Measurements from ENCODE around the gene PCYT1A.

PCYT1A gene

GRCh38 chr3:196235452-196236122 lies 51.9 kb downstream of the PCYT1A start:
- no peak for DNase-seq

GRCh38 chr3:196232882-196233251 lies 54.7 kb downstream of the PCYT1A start:
- DNase-seq: no peak

DNA sequence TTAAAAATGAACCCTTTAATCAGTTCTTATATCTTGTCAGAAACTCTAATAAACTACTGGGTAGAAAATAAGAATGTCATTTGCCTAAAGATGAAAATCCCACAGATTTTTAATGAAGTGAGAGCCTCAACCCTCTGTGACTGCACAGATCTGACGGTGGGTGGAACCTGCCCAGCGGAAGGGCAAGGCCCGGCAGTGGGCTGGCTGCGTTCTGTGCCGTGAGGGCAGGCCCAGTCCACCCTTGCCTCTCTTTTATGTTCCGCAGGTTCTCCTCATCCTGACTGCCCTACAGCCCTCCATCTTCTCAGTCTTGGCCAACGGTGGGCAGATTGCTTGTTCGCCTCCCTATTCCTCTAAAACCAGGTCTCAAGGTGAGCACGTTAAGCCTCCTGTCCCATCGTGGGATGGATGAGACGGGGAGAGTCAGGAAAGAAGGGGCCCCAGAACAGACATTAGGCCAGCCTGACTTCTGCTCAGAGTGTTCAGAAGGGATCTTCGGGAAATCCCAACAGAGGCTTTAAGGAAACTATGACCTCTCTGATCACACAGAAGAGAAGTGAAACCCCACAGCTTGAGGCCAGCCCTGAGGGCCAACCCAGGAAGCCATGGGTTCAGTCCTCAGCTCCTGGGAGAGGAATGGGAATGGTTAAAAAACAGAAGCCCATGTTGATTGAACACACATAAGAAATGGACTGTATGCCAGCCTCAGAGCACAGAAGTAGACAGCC lies 55.2 kb downstream of the PCYT1A start:
- DNase-seq: no peak

DNA sequence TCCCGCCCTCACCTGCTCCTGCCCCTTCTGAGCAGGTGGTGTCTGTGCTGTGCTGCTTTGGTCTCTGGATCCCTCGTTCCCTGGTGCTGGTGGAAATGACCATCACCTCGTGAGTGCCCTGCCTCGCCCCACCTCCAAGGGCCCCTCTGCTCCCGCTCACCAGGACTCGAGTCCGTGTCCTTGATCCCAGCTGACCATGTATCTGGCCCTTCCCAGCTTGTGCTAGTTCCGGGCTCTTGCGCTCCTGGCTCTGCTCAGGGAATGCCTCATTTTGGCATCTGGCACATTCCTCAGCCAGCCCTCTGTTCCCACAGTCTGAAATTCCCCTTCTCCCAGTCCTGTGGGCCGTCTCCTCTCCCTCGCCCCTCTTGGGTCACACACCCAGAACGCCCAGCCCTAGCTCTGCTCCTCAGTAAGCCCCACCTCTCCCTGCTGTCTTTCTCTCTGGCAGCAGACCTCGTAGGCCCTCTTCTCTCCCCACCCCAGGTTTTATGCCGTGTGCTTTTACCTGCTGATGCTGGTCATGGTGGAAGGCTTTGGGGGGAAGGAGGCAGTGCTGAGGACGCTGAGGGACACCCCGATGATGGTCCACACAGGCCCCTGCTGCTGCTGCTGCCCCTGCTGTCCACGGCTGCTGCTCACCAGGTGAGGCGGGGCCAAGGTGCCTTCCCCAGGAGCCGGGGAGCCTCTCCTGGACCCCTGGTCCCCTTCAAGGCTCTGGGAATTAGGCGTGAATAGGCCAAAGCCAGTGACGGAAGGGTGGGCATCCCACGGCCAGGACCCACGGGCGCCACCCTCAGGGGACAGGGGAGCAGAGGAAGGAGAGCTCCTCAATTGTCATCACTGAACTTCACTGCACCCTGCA lies 59.7 kb downstream of the PCYT1A start:
- DNase-seq: no peak

DNA sequence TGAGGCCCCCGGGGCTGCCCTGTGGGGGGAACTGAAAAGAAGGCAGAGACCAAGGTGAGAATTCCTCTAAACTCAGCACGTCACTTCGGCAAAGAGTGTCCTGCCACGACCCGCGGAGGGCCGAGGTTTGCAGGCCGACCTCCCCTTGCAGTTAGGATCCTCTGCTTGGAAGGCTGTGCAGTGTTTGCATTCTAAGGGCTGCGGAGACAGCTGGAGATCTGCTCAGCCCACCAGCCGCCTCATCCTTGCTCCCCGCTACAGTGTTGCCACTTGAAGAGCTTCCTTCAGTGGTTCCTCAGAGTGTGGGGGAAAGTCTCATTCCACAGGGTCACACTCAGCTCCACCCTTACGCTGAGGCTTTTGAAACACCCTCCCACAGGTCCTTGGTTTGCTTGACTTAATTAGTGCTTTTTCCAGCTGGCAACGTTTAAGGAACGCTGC lies 60.4 kb downstream of the PCYT1A start:
- no peak for DNase-seq

- no peak for DNase-seq
These were observed 61.7 kb downstream of the PCYT1A start for GRCh38 chr3:196225763-196226364.

DNA sequence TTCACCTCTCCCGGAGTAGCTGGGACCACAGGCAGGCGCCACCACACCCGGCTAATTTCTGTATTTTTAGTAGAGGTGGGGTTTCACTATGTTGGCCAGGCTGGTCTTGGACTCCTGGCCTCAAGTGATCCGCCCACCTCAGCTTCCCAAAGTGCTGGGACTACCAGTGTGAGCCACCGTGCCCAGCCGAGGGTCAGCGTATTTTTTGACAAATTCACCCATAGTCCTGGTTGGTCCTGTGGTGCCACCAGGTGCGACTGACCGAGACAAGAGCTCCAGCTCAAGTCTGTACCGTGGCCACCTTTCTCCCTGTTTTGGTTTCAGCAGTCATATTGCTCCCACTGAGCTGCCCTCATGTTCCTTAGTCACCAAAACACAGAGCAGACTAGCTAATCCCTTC lies 62.4 kb downstream of the PCYT1A start:
- DNase-seq: no peak

DNA sequence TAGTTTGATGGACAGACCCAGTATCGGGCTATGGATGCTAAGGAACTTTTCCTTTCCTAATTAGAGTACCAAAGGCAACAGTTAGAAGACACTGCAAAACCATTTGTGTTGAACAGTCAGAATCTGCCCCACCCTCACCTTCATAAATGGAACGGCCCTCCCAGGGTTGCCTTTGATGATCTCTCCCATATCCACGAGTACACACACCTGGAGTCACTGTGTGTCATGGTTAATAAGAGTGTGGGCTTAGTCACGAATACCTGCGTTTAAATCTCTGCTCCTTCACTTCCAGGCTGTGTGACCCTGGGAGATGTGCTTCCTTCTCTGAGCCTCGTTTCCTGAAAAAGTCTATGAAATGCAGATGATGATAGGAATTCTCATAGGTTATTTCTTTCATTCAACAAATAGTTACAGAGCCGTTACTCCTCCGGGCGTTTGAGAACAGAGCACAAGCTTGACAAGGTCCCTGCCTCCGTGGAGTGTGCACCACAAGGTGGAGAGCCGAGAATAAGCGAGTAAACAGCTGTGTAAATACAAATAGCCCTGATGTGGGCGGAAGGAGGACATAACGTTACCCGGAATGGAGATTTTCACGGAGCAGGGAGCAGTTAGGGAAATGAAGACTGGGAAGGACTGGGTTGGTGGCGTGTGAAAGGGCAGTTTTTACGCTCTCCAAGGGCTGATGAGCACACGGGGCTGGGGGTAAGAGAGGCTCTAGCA lies 64.5 kb downstream of the PCYT1A start:
- DNase-seq: no peak

- no peak for DNase-seq
These were observed 66.5 kb downstream of the PCYT1A start for GRCh38 chr3:196220991-196221390.

- DNase-seq: no peak
These were observed 66.9 kb downstream of the PCYT1A start for GRCh38 chr3:196220587-196220986.

GRCh38 chr3:196219970-196220311 lies 67.6 kb downstream of the PCYT1A start:
- no peak for DNase-seq

DNA sequence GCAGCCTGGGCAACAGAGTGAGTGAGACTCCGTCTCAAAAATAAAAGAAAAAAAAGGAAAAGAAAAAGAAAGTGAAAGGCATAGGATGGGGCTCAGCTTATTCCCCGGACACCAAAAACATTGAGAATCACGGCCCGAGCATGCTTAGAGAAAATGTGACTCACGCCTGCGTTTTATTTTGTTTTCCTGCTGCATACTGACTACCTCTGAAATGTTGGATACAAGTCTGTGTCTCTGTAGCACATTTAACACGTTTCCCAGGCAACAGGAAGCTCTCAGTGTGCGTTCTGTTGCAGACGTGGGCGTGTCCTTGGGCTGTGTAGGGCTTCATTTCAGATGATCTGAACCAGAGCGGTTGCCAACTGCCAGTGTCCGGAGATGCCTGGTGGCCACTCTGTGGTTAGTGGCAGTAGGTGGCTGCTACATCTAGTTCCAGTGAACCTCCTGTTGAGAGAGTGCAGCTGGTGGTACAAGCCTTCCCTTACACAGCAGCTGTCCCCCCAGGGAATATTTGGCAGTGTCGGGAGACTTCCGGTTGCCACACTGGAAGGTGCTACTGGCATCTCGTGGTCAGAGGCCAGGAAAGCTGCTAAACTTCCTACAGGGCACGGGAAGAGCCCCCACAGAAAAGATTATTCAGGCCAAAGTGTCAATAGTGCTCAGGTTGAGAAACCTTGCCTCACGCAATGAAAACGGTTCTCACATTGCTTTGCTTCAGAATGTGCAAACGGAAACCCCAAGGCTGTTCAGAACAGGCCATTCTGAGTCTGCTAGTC lies 68.1 kb downstream of the PCYT1A start:
- peak in 4 of 5 experiments; percentile 25 to 83 (median 37) for DNase-seq

- no peak for DNase-seq
These were observed 69.3 kb downstream of the PCYT1A start for GRCh38 chr3:196218155-196218712.

DNA sequence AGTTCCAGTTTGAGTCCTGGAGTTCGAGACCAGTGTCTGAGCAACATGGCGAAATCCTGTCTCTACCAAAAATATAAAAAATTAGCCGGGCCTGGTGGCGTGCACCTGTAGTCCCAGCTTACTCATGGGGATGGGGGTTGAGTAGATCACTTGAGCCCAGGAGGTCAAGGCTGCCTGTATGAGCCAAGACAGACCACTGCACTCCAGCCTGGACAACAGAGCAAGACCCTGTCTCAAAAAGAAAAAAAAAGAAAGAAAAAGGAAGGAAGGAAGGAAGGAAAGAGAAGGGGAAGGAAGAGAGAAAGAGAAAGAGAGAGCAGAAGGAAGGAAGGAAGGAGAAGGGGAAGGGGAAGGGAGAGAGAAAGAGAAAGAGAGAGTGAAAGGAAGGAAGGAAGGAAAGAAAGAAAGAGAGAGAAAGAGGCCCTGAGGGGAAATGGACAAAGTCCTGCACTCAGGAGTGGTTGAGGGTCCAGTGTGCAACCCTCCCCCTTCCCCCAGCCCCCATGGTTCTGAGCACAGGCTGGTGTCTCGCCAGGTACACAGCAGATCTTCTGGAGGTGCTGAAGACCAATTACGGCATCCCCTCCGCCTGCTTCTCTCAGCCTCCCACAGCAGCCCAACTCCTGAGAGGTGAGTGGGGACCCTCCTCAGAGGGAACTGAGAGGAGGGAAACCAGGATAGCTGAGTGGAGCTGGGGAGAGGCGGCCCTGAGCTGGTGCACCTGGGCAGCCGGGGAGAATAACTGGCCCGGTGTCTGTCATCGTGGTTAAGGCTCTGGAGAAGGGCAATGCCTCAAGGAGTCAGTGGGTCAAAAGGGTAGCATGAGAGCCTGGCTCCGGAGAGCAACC lies 70.0 kb downstream of the PCYT1A start:
- no peak for DNase-seq

GRCh38 chr3:196216681-196217211 lies 70.8 kb downstream of the PCYT1A start:
- DNase-seq: no peak

GRCh38 chr3:196216089-196216564 lies 71.4 kb downstream of the PCYT1A start, which contains the start of gene SLC51A:
TSS of gene SLC51A (plus strand) at chr3:196216534. CDS start at chr3:196216713, 179 bp downstream.
- DNase-seq: no peak

GRCh38 chr3:196215493-196216020 lies 72.0 kb downstream of the PCYT1A start:
- DNase-seq: no peak

- DNase-seq: no peak
These were observed 72.6 kb downstream of the PCYT1A start for GRCh38 chr3:196214783-196215441.
